HG02981 (cell line): ENCODE results near the gene NAMPT.
"Not testable (repeated sequence)": the region's sequence is repeated elsewhere in the genome, so short reads cannot be mapped to it uniquely, and the experiment has no call there.

Experiments
- ATAC-seq: cut with Tn5 transposase; IDR thresholded peaks from one replicate; pipeline ENCODE4 v1.9.1; 2021; ENCODE audit warnings: mild to moderate bottlenecking, moderate library complexity; ENCODE audit not compliant: unreplicated experiment

The NAMPT gene

DNA sequence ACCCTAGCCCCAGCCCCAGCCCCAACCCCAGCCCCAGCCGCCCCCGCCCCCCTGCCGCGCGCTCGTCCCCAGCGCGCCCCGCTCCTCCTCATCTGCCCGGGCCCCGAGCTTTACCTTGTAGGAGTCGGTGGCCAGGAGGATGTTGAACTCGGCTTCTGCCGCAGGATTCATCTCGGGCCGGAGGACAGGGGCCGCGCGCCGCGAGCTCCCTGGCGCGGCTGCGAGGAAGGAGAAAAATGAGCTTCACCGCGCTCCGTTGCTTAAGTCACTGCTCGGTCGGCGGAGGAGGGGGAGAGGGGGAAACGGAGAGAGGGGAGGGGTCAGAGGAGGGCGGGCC lies at the start of gene NAMPT:
Gene NAMPT, minus strand, starts transcription at position 270 of the 337 bp plus-strand sequence. Its CDS starts 99 bp downstream, at position 171.
- ATAC-seq, result no peak

DNA sequence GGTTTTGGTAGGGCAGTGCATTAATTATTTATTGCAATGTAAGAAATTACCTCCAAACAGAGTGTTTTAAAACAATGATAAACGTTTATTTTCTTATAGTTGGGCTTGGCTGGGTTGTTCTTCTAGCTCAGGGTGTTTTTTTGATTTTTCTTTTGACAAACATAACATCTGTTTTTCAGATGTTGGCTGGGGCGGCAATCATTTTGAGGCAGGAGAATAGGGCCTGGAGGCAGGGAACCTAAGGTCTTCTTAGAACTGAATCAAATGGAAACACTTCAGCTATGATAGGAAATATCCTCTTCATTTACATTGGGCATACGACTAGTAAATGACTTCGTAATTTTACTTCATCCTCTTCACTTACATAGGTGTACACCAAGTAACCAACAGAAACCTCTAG lies 47.4 kb upstream of the NAMPT start:
- ATAC-seq, result no peak

DNA sequence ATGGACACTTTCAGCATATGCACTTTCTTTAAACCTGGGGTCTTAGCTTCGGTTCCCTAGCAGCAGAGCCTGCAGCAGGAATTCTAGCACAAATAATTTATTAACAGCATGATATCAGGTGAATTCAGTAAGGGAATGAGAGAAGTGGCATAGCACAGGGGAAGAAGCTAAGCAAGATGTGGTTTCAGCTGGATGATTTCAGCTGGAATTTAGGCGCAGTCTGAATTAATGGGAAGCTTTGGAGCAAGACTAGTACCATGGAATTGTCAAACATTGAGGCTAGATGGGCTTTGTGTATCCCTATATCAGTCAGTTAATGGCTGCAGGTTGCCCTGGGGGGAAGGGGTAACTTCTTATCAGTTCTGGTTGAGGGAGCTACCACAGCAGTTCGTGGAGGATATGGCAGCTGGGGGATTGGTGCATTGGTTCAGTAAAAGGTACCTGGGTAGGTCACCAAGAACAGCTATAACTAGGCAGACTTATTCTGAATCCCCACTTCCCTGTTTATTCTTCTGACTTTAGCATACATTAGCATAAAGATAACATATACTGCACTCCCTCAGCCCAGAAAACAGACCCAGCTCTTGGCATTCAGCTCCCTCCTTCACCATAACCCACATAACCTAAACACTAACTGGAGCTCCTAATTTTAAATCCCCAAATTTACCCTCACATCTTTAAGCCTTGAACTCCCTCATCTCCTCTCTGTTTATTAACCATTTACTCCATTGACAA lies 46.8 kb upstream of the NAMPT start:
- no peak for ATAC-seq

GRCh38 chr7:106329971-106330733 lies 45.4 kb upstream of the NAMPT start:
- ATAC-seq, result no peak

- no peak for ATAC-seq
Observed at GRCh38 chr7:106329408-106329807, 44.6 kb upstream of the NAMPT start.

DNA sequence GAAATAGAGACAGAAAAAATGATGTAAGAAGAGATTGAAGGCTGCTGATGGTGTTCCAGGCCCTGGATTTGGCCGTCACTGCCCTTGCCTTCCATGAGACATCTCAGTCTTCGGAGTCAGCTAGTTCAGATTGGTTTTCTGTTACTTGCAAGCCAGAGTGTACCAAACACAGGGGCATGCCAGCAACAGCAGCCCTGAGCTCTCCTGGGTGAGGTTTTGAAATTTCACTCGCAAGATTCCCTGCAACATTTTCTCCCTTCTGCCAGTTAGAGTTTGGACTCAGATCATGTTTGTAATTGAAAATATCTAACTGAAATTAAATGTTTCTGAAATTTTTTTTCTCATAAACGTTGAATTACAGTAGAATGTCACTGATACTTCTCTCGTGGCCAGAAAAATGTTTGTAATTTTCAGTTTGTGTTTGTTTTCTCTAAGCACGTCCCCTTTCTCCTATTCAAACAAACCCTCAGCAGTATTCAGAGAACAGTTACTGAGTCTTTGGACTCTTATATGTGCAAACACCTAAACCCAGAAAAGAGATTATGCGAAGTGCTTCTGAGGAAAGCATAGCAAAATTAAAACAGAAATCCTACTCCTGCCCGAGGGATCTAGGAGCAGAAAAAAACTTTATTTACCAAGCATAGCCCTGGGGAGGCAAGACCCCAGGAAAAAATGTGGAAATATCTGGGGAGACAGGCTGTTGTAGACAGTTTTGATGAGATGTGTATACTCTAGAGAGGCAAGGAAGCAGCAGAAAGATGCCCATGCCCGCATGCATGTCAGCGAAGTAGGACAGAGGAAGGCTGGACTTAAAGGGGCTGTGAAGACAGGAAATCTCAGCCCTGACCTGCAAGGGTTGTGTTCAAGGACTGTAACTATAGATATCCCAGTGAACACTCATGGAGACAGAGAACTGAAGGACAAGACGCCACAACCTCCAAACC lies 43.0 kb upstream of the NAMPT start:
- ATAC-seq, result no peak

- ATAC-seq, result no peak
Observed at GRCh38 chr7:106326594-106327537, 42.1 kb upstream of the NAMPT start.

- ATAC-seq, result not testable (repeated sequence)
Observed at GRCh38 chr7:106324509-106324908, 39.7 kb upstream of the NAMPT start.

- not testable (repeated sequence) for ATAC-seq
Observed at GRCh38 chr7:106320254-106320770, 35.5 kb upstream of the NAMPT start.

DNA sequence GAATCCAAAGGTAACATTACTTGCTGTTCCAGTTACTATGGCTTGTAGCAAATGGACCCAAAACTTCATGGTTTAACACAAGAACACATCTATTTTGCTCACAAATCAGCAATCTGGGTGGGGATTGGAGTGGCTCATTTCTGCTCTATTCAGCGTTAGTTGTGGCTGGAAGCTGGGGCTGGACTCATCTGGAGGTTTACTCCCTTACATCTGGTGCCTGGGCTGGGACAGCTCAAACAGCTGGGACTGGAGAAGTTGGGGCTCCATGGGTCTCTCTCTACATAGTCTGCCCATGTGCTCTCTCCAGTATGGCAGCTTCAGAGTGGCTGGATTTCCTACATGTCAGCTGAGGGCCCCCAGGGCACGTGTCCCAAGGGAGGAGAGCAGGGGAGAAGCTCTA lies 33.7 kb upstream of the NAMPT start:
- ATAC-seq, result no peak

DNA sequence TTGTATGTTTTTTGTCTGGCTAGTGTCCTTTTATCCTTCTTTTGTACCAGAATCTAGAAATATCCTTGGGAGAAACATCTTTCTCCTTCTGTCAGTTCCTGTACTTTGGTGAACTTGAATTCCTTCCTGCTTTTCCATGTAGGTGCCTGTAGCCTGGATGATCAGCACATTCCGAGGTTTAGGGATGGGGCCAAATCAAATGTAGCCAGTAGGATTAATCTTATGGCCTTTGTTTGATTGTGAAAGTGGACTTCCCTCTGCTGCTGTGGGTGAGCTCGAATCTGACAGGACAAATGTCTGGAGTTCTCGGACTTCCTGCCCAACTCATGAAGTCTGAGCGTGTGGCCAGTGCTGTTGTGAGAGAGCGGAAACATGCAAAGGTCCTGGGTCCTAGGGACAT lies 33.2 kb upstream of the NAMPT start:
- ATAC-seq, result no peak

DNA sequence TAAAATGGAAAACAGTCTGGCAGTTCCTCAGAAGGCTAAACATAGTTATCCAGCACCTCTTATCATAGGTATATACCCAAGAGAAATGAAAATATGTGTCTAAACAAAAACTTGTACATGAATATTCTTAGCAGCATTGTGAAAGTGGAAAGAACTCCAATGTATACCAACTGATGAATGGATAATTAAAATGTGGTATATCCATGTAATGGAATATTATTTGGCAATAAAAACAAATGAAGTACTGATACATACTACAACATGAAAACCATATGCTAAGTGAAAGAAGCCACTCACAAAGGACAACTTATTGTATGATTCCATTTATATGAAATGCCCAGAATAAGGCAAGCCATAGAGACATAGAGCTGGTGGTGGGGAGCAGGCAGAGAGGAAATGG lies 32.2 kb upstream of the NAMPT start:
- ATAC-seq, result no peak

GRCh38 chr7:106314875-106315274 lies 30.1 kb upstream of the NAMPT start:
- ATAC-seq, result no peak

DNA sequence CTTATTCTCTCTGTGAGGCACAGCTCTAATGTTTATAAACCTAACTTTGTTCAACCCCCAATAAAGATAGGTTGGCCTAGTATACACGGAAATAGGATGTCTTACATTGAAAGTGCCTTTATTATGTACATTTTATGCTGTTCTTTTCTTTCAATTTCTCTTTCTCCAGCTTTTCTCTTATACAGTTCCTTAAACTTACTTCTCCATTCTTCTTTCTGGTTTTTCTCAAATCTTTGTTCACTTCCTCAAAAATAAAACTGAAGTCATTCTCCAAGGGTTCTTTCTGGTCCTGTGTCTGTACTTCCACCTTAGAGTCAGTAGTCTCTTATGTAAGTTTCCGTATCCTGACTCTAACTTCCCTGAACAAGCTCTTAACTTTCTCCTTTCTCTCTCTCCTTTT lies 29.2 kb upstream of the NAMPT start:
- ATAC-seq, result no peak

- no peak for ATAC-seq
Observed at GRCh38 chr7:106313456-106313901, 28.7 kb upstream of the NAMPT start.

- ATAC-seq, result no peak
Observed at GRCh38 chr7:106312906-106313305, 28.1 kb upstream of the NAMPT start.

GRCh38 chr7:106312099-106312871 lies 27.5 kb upstream of the NAMPT start:
- ATAC-seq, result no peak

DNA sequence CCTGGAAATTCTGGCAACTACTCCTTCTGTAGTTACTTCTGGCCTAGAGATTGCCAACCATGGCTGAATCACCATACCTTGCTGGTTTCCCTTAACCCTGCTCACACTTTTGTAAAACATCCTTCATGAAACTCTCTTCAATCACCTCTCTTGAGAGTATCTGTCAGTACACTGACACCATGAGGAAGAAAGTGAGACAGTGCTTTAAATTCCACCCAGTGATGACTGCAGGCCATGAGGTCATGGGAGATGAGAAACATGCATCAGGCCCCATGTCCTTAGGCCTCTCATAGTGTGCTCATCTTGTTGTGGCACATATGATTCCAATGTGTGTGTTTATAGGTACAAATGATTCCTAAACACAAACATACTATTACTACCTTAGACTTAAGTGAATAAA lies 24.6 kb upstream of the NAMPT start:
- no peak for ATAC-seq

- ATAC-seq, result no peak
Observed at GRCh38 chr7:106306256-106306655, 21.5 kb upstream of the NAMPT start.
